Measurements from ENCODE around the gene C19orf33. TPM values are rescaled to one million over a fixed set of nuclear protein-coding genes. Genes with fewer than 3 reads are reported as not detected.

Gene C19orf33
- total RNA-seq, 1 experiment from 2014 or later = 135 TPM

- H3K36me3 ChIP-seq (ENCODE audit: control insufficient read depth in 1 of 2, insufficient read depth in 2 of 2, low read length in 2 of 2) = no peaks in the 10 kb centered on the region; a peak in 1 of 4 replicates
- peak overlapping the region; percentile 90; the same call in 1 of the 2 replicates for H3K4me2 ChIP-seq (ENCODE audit: low read length)
- H3K27ac ChIP-seq (ENCODE audit: low read depth, low read length) = peak overlapping the region; percentile 99; the same call in 1 of the 2 replicates
- ATAC-seq (no peak), DNase-seq (ENCODE audit: low read depth, low spot score) (no peak)
- H3K9me3 ChIP-seq (ENCODE audit: control insufficient read depth in 1 of 2, insufficient read depth in 1 of 2, low read depth in 1 of 2, low read length in 2 of 2) = no peaks in the 10 kb centered on the region
- ChIA-PET POLR2A (interaction anchor here (3.1 kb wide), 1 partner anchor 36 kb away, joined by 19 read pairs; the partner anchor contains the start of gene C19orf33), CTCF (no interaction called here), RAD21 (ENCODE audit: low non-redundant PET in 1 of 2, low total read pairs in 2 of 2, uncharacterized antibody in 2 of 2, unreplicated experiment in 2 of 2) (no interaction called here)
- intact Hi-C loops (cut with micrococcal nuclease) = no loop called here
- H3K27me3 ChIP-seq (ENCODE audit: insufficient read depth, low read length) = no peaks in the 10 kb centered on the region
- H4K20me1 ChIP-seq (ENCODE audit: insufficient read depth) = no peaks in the 10 kb centered on the region; the same call in 1 of the 2 replicates
- H3K9me2 ChIP-seq (ENCODE audit: insufficient read depth) = no peaks in the 10 kb centered on the region
- H3K79me2 ChIP-seq (ENCODE audit: insufficient read depth, low read length) = peaks cover 91% of the 10 kb centered on the region
- no TSS peak for BruUV-seq (replicated peaks)
- H3K9ac ChIP-seq (ENCODE audit: low read length) = peak overlapping the region; percentile 88; the same call in 1 of the 2 replicates
- no peak overlapping the region for H2AFZ ChIP-seq (ENCODE audit: low read depth, low read length, poor library complexity, severe bottlenecking)
- peaks cover 55 to 75% of the 10 kb centered on the region in 2 experiments for H3K4me1 ChIP-seq (ENCODE audit: control insufficient read depth in 1 of 2, insufficient read depth in 2 of 2, low read length in 2 of 2)
- TF ChIP-seq, protein P1, sequence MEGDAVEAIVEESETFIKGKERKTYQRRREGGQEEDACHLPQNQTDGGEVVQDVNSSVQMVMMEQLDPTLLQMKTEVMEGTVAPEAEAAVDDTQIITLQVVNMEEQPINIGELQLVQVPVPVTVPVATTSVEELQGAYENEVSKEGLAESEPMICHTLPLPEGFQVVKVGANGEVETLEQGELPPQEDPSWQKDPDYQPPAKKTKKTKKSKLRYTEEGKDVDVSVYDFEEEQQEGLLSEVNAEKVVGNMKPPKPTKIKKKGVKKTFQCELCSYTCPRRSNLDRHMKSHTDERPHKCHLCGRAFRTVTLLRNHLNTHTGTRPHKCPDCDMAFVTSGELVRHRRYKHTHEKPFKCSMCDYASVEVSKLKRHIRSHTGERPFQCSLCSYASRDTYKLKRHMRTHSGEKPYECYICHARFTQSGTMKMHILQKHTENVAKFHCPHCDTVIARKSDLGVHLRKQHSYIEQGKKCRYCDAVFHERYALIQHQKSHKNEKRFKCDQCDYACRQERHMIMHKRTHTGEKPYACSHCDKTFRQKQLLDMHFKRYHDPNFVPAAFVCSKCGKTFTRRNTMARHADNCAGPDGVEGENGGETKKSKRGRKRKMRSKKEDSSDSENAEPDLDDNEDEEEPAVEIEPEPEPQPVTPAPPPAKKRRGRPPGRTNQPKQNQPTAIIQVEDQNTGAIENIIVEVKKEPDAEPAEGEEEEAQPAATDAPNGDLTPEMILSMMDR (IDR thresholded peaks at IDR 0.05 in 2 of 3, conservative IDR thresholded peaks at IDR 0.05 in 1 of 3; ENCODE audit: borderline replicate concordance in 1 of 3, insufficient read depth in 1 of 3, low read depth in 2 of 3, low read length in 2 of 3) = no peak
- TF ChIP-seq SIN3A (IDR thresholded peaks at IDR 0.05; ENCODE audit: low read depth) (no peak), EZH2 (IDR thresholded peaks at IDR 0.05) (no peak), SRF (IDR thresholded peaks at IDR 0.05; ENCODE audit: low read depth) (no peak)
- TF ChIP-seq, protein P2, sequence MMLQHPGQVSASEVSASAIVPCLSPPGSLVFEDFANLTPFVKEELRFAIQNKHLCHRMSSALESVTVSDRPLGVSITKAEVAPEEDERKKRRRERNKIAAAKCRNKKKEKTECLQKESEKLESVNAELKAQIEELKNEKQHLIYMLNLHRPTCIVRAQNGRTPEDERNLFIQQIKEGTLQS (IDR thresholded peaks at IDR 0.05) = no peak
- no peak overlapping the region for H3K4me3 ChIP-seq (replicated peaks in 1 of 2; ENCODE audit: low read depth in 1 of 2, low read length in 2 of 2)
These were observed 35.5 kb upstream of the C19orf33 start for GRCh38 chr19:38268539-38268938.

DNA sequence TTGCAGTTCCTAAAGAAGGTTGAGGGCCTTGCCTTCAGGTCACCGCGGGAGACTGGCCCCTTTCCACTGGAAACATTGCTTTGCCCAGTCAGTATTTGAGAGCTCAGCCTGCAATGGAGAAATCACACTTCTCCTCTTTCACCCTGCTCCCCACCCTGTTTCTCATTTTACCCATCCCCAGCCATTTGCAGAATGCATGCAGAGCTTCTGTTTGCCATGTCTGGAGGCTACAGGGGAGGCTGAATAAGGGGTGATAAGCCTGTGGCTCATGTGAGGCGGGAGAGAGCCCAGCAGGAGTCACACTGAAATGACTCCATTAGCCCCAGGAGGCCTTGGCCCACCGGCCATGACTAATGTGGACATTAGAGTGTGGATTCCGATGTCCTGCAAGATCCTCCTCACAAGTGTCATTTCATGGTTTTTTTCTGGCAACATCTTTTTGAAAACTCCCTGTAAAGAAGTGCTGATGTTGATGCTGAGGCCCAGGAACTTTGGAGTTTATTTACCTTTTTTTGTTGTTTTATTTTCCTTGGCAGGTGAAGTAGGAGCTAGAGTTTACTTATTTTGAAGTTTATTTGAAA, 33.4 kb upstream of the C19orf33 start:
- Histone ChIP-seq H3K4me3 (replicated peaks in 1 of 2; ENCODE audit: low read depth in 1 of 2, low read length in 2 of 2) (no peak overlapping the region), H3K4me2 (ENCODE audit: low read length) (peak overlapping the region; percentile 7), H3K27ac (ENCODE audit: low read depth, low read length) (peak overlapping the region; percentile 31), H4K20me1 (ENCODE audit: insufficient read depth) (no peaks in the 10 kb centered on the region; the same call in 1 of the 2 replicates), H3K9me2 (ENCODE audit: insufficient read depth) (no peaks in the 10 kb centered on the region), H3K36me3 (ENCODE audit: control insufficient read depth in 1 of 2, insufficient read depth in 2 of 2, low read length in 2 of 2) (peaks cover 0 to 9% of the 10 kb centered on the region in 2 experiments; a peak in 2 of 4 replicates), H3K27me3 (ENCODE audit: insufficient read depth, low read length) (no peaks in the 10 kb centered on the region), H2AFZ (ENCODE audit: low read depth, low read length, poor library complexity, severe bottlenecking) (no peak overlapping the region), H3K9me3 (ENCODE audit: control insufficient read depth in 1 of 2, insufficient read depth in 1 of 2, low read depth in 1 of 2, low read length in 2 of 2) (no peaks in the 10 kb centered on the region), H3K4me1 (ENCODE audit: control insufficient read depth in 1 of 2, insufficient read depth in 2 of 2, low read length in 2 of 2) (peaks cover 50 to 66% of the 10 kb centered on the region in 2 experiments), H3K79me2 (ENCODE audit: insufficient read depth, low read length) (peaks cover 100% of the 10 kb centered on the region), H3K9ac (ENCODE audit: low read length) (peak overlapping the region; percentile 13; the same call in 1 of the 2 replicates)
- ChIA-PET CTCF (interaction anchor here (1.6 kb wide), 1 partner anchor 128 kb away, joined by 3 read pairs; no protein-coding TSS in a partner anchor), RAD21 (ENCODE audit: low non-redundant PET in 1 of 2, low total read pairs in 2 of 2, uncharacterized antibody in 2 of 2, unreplicated experiment in 2 of 2) (no interaction called here), POLR2A (no interaction called here)
- no TSS peak for BruUV-seq (replicated peaks)
- TF ChIP-seq SIN3A (IDR thresholded peaks at IDR 0.05; ENCODE audit: low read depth) (no peak), POLR2A (IDR thresholded peaks at IDR 0.05; ENCODE audit: borderline replicate concordance, extremely low read depth, insufficient read depth, insufficient read length) (no peak), FOSL1 (IDR thresholded peaks at IDR 0.05; ENCODE audit: low read depth) (no peak), SRF (IDR thresholded peaks at IDR 0.05; ENCODE audit: low read depth) (no peak), TCF7L2 (IDR thresholded peaks at IDR 0.05; ENCODE audit: borderline replicate concordance, extremely low read depth, insufficient read depth, insufficient read length) (no peak), JUND (IDR thresholded peaks at IDR 0.05) (no peak)
- DNase-seq (ENCODE audit: low read depth, low spot score) (no peak), ATAC-seq (no peak)
- intact Hi-C loops (cut with micrococcal nuclease) = no loop called here
